GM18861 (cell line): Measurements from ENCODE around the gene BLOC1S4.
"Not testable (repeated sequence)": the region's sequence is repeated elsewhere in the genome, so short reads cannot be mapped to it uniquely, and the experiment has no call there.

ENCODE experiments used
- ATAC-seq: cut with Tn5 transposase; IDR thresholded peaks from one replicate; pipeline ENCODE4 v1.9.1; 2021; ENCODE audit not compliant: unreplicated experiment

BLOC1S4 gene

GRCh38 chr4:6716018-6716911 is at the start of gene BLOC1S4:
TSS of gene BLOC1S4 (plus strand) at chr4:6716174. CDS start at chr4:6716210, 36 bp downstream.
- peak; percentile 58 for ATAC-seq

- ATAC-seq: no peak
Measured at GRCh38 chr4:6668391-6668790, 47.6 kb upstream of the BLOC1S4 start.

GRCh38 chr4:6671648-6672047 is 44.3 kb upstream of the BLOC1S4 start:
- no peak for ATAC-seq

- ATAC-seq: no peak
Measured at GRCh38 chr4:6672131-6672530, 43.8 kb upstream of the BLOC1S4 start.

GRCh38 chr4:6672541-6673190 is 43.3 kb upstream of the BLOC1S4 start:
- not testable (repeated sequence) for ATAC-seq

- ATAC-seq: not testable (repeated sequence)
Measured at GRCh38 chr4:6673191-6673659, 42.7 kb upstream of the BLOC1S4 start.

- peak; percentile 77 for ATAC-seq
Measured at GRCh38 chr4:6673660-6674499, 42.1 kb upstream of the BLOC1S4 start.

- peak; percentile 21 for ATAC-seq
Measured at GRCh38 chr4:6674500-6675149, 41.3 kb upstream of the BLOC1S4 start.

GRCh38 chr4:6676722-6677558 is 39.0 kb upstream of the BLOC1S4 start:
- ATAC-seq: no peak

- ATAC-seq: no peak
Measured at GRCh38 chr4:6680372-6681034, 35.5 kb upstream of the BLOC1S4 start.

- no peak for ATAC-seq
Measured at GRCh38 chr4:6681191-6681590, 34.8 kb upstream of the BLOC1S4 start.

GRCh38 chr4:6682862-6683590 is 32.9 kb upstream of the BLOC1S4 start:
- ATAC-seq: no peak

- ATAC-seq: no peak
Measured at GRCh38 chr4:6684656-6685055, 31.3 kb upstream of the BLOC1S4 start.

- no peak for ATAC-seq
Measured at GRCh38 chr4:6686104-6686787, 29.7 kb upstream of the BLOC1S4 start.

- ATAC-seq: no peak
Measured at GRCh38 chr4:6687947-6688878, 27.8 kb upstream of the BLOC1S4 start.

- ATAC-seq: peak; percentile 64
Measured at GRCh38 chr4:6688879-6689505, 27.0 kb upstream of the BLOC1S4 start.
